Measurements from ENCODE around the gene OR9Q1. TPM values are rescaled to one million over a fixed set of nuclear protein-coding genes. Genes with fewer than 3 reads are reported as not detected.

OR9Q1 gene
- total RNA-seq, 1 experiment from 2014 or later: not detected

DNA sequence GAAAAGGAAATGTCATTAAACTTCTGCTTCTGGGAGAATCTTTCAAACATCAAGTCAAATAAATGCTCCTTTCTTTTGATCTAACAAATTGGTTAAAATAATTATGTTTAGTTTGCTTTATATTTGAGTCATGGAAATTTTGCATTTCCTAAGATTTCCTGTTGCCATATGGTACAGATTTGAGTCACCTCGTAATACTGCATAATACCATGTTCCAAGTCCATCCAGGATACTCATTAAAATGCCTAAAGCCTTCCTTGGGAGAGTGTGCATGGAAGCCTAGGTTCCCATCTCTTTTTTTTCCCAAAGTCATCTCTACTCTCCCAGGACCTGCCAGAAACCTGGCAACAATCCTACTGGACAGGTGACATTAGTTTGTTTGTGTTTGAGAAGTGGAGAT is 97.4 kb downstream of the OR9Q1 start:
- H3K36me3 ChIP-seq (ENCODE audit: insufficient read depth, low read length): no peaks in the 10 kb centered on the region
- H2AFZ ChIP-seq (ENCODE audit: low read length): no peak overlapping the region
- H3K9me3 ChIP-seq (ENCODE audit: low read length): no peaks in the 10 kb centered on the region
- H3K79me2 ChIP-seq (ENCODE audit: low read length): no peaks in the 10 kb centered on the region
- H3K27ac ChIP-seq (ENCODE audit: low read length): no peak overlapping the region
- H4K20me1 ChIP-seq (ENCODE audit: insufficient read depth, low read depth, low read length): no peaks in the 10 kb centered on the region
- H3K27me3 ChIP-seq (ENCODE audit: low read length): no peaks in the 10 kb centered on the region
- no peak overlapping the region for H3K4me2 ChIP-seq (ENCODE audit: low read depth, low read length, poor library complexity, severe bottlenecking)
- no peak for DNase-seq
- no peaks in the 10 kb centered on the region for H3K9me2 ChIP-seq (replicated peaks; ENCODE audit: insufficient read depth, low read length)
- H3K9ac ChIP-seq (ENCODE audit: low read length): no peak overlapping the region
- no peaks in the 10 kb centered on the region for H3K4me1 ChIP-seq (ENCODE audit: low read length)
- H3K4me3 ChIP-seq (ENCODE audit: low read length): no peak overlapping the region

- H3K9me3 ChIP-seq (ENCODE audit: low read length): no peaks in the 10 kb centered on the region
- H3K9me2 ChIP-seq (replicated peaks; ENCODE audit: insufficient read depth, low read length): no peaks in the 10 kb centered on the region
- H3K4me1 ChIP-seq (ENCODE audit: low read length): no peaks in the 10 kb centered on the region
- no peak within 1 kb of the TSS for H3K27ac ChIP-seq (ENCODE audit: low read length)
- H4K20me1 ChIP-seq (ENCODE audit: insufficient read depth, low read depth, low read length): no peaks in the 10 kb centered on the region
- no peak within 1 kb of the TSS for H2AFZ ChIP-seq (ENCODE audit: low read length)
- H3K4me3 ChIP-seq (ENCODE audit: low read length): no peak within 1 kb of the TSS
- no peaks in the 10 kb centered on the region for H3K79me2 ChIP-seq (ENCODE audit: low read length)
- no peak within 1 kb of the TSS for H3K4me2 ChIP-seq (ENCODE audit: low read depth, low read length, poor library complexity, severe bottlenecking)
- H3K27me3 ChIP-seq (ENCODE audit: low read length): 0 out of 2 replicates have a peak, but pooled peaks cover 3% of the 10 kb centered on the region
- no peak for DNase-seq
- H3K9ac ChIP-seq (ENCODE audit: low read length): no peak within 1 kb of the TSS
- no peaks in the 10 kb centered on the region for H3K36me3 ChIP-seq (ENCODE audit: insufficient read depth, low read length)
Measured at GRCh38 chr11:58125469-58125868, 101.8 kb downstream of the OR9Q1 start, which contains the start of gene OR9I1. TSS of gene OR9I1 (minus strand) at chr11:58125530. CDS start at chr11:58119444, 6,086 bp downstream.

- Histone ChIP-seq H3K9ac (ENCODE audit: low read length) (no peak overlapping the region), H3K4me1 (ENCODE audit: low read length) (no peaks in the 10 kb centered on the region), H3K9me3 (ENCODE audit: low read length) (no peaks in the 10 kb centered on the region), H3K27me3 (ENCODE audit: low read length) (0 out of 2 replicates have a peak, but pooled peaks cover 3% of the 10 kb centered on the region), H3K79me2 (ENCODE audit: low read length) (no peaks in the 10 kb centered on the region), H3K9me2 (replicated peaks; ENCODE audit: insufficient read depth, low read length) (no peaks in the 10 kb centered on the region), H2AFZ (ENCODE audit: low read length) (no peak overlapping the region), H3K4me2 (ENCODE audit: low read depth, low read length, poor library complexity, severe bottlenecking) (no peak overlapping the region), H3K27ac (ENCODE audit: low read length) (no peak overlapping the region), H4K20me1 (ENCODE audit: insufficient read depth, low read depth, low read length) (no peaks in the 10 kb centered on the region), H3K4me3 (ENCODE audit: low read length) (no peak overlapping the region), H3K36me3 (ENCODE audit: insufficient read depth, low read length) (no peaks in the 10 kb centered on the region)
- DNase-seq: no peak
Measured at GRCh38 chr11:58127350-58127749, 103.7 kb downstream of the OR9Q1 start.

GRCh38 chr11:58133309-58134076 is 109.8 kb downstream of the OR9Q1 start:
- Histone ChIP-seq H3K27me3 (ENCODE audit: low read length) (no peaks in the 10 kb centered on the region), H3K9me3 (ENCODE audit: low read length) (no peaks in the 10 kb centered on the region), H4K20me1 (ENCODE audit: insufficient read depth, low read depth, low read length) (no peaks in the 10 kb centered on the region), H3K9me2 (replicated peaks; ENCODE audit: insufficient read depth, low read length) (no peaks in the 10 kb centered on the region), H3K27ac (ENCODE audit: low read length) (no peak overlapping the region), H3K36me3 (ENCODE audit: insufficient read depth, low read length) (no peaks in the 10 kb centered on the region), H3K4me2 (ENCODE audit: low read depth, low read length, poor library complexity, severe bottlenecking) (no peak overlapping the region), H3K9ac (ENCODE audit: low read length) (no peak overlapping the region), H3K4me3 (ENCODE audit: low read length) (no peak overlapping the region), H3K79me2 (ENCODE audit: low read length) (no peaks in the 10 kb centered on the region), H2AFZ (ENCODE audit: low read length) (no peak overlapping the region), H3K4me1 (ENCODE audit: low read length) (no peaks in the 10 kb centered on the region)
- no peak for DNase-seq

- H3K27ac ChIP-seq (ENCODE audit: low read length): no peak overlapping the region
- H3K36me3 ChIP-seq (ENCODE audit: insufficient read depth, low read length): no peaks in the 10 kb centered on the region
- DNase-seq: no peak
- H3K9me3 ChIP-seq (ENCODE audit: low read length): no peaks in the 10 kb centered on the region
- H3K27me3 ChIP-seq (ENCODE audit: low read length): no peaks in the 10 kb centered on the region
- no peaks in the 10 kb centered on the region for H4K20me1 ChIP-seq (ENCODE audit: insufficient read depth, low read depth, low read length)
- H3K4me1 ChIP-seq (ENCODE audit: low read length): no peaks in the 10 kb centered on the region
- H3K4me3 ChIP-seq (ENCODE audit: low read length): no peak overlapping the region
- no peak overlapping the region for H3K9ac ChIP-seq (ENCODE audit: low read length)
- no peaks in the 10 kb centered on the region for H3K9me2 ChIP-seq (replicated peaks; ENCODE audit: insufficient read depth, low read length)
- no peak overlapping the region for H2AFZ ChIP-seq (ENCODE audit: low read length)
- H3K4me2 ChIP-seq (ENCODE audit: low read depth, low read length, poor library complexity, severe bottlenecking): no peak overlapping the region
- H3K79me2 ChIP-seq (ENCODE audit: low read length): no peaks in the 10 kb centered on the region
Measured at GRCh38 chr11:58134151-58134550, 110.5 kb downstream of the OR9Q1 start.

GRCh38 chr11:58135171-58135570 is 111.5 kb downstream of the OR9Q1 start:
- Histone ChIP-seq H3K4me1 (ENCODE audit: low read length) (no peaks in the 10 kb centered on the region), H3K9me3 (ENCODE audit: low read length) (no peaks in the 10 kb centered on the region), H3K4me2 (ENCODE audit: low read depth, low read length, poor library complexity, severe bottlenecking) (no peak overlapping the region), H3K4me3 (ENCODE audit: low read length) (no peak overlapping the region), H4K20me1 (ENCODE audit: insufficient read depth, low read depth, low read length) (no peaks in the 10 kb centered on the region), H3K27me3 (ENCODE audit: low read length) (no peaks in the 10 kb centered on the region), H3K36me3 (ENCODE audit: insufficient read depth, low read length) (no peaks in the 10 kb centered on the region), H3K79me2 (ENCODE audit: low read length) (no peaks in the 10 kb centered on the region), H2AFZ (ENCODE audit: low read length) (no peak overlapping the region), H3K9ac (ENCODE audit: low read length) (no peak overlapping the region), H3K9me2 (replicated peaks; ENCODE audit: insufficient read depth, low read length) (no peaks in the 10 kb centered on the region), H3K27ac (ENCODE audit: low read length) (no peak overlapping the region)
- DNase-seq: no peak

- Histone ChIP-seq H3K9me2 (replicated peaks; ENCODE audit: insufficient read depth, low read length) (no peaks in the 10 kb centered on the region), H3K36me3 (ENCODE audit: insufficient read depth, low read length) (no peaks in the 10 kb centered on the region), H3K27ac (ENCODE audit: low read length) (no peak overlapping the region), H4K20me1 (ENCODE audit: insufficient read depth, low read depth, low read length) (no peaks in the 10 kb centered on the region), H3K9me3 (ENCODE audit: low read length) (no peaks in the 10 kb centered on the region), H3K4me3 (ENCODE audit: low read length) (no peak overlapping the region), H3K9ac (ENCODE audit: low read length) (no peak overlapping the region), H3K79me2 (ENCODE audit: low read length) (no peaks in the 10 kb centered on the region), H3K27me3 (ENCODE audit: low read length) (no peaks in the 10 kb centered on the region), H3K4me1 (ENCODE audit: low read length) (no peaks in the 10 kb centered on the region), H2AFZ (ENCODE audit: low read length) (no peak overlapping the region), H3K4me2 (ENCODE audit: low read depth, low read length, poor library complexity, severe bottlenecking) (no peak overlapping the region)
- no peak for DNase-seq
Measured at GRCh38 chr11:58142761-58143160, 119.1 kb downstream of the OR9Q1 start.

DNA sequence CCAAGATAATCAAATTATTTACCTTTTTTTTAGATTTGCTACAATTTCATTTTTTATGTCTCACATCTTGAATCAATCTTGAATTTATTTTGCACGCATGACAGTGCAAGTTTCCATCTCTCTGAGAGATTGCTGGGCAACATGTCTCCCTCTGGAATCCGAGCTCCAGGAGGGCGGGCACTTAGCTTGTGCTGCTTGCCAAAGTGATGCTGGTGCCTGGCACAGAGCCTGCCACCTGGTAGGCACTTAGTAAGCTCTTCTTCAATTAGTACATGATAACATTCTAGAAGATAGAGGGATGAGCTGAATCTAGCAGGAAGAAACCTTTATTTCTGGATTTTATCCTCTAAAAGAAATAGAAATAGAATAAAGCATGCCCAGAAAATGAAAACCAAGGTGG is 129.1 kb downstream of the OR9Q1 start:
- no peak for DNase-seq
- Histone ChIP-seq H3K9ac (ENCODE audit: low read length) (no peak overlapping the region), H3K79me2 (ENCODE audit: low read length) (no peaks in the 10 kb centered on the region), H3K36me3 (ENCODE audit: insufficient read depth, low read length) (no peaks in the 10 kb centered on the region), H3K9me2 (replicated peaks; ENCODE audit: insufficient read depth, low read length) (no peaks in the 10 kb centered on the region), H2AFZ (ENCODE audit: low read length) (no peak overlapping the region), H3K4me3 (ENCODE audit: low read length) (no peak overlapping the region), H4K20me1 (ENCODE audit: insufficient read depth, low read depth, low read length) (no peaks in the 10 kb centered on the region), H3K9me3 (ENCODE audit: low read length) (no peaks in the 10 kb centered on the region), H3K27me3 (ENCODE audit: low read length) (no peaks in the 10 kb centered on the region), H3K4me1 (ENCODE audit: low read length) (no peaks in the 10 kb centered on the region), H3K4me2 (ENCODE audit: low read depth, low read length, poor library complexity, severe bottlenecking) (no peak overlapping the region), H3K27ac (ENCODE audit: low read length) (no peak overlapping the region)

Measured in Karpas-422 (cell line).